Cardiac septum (tissue), 1 donor: Measurements from ENCODE around the gene RPP25L. TPM values are rescaled to one million over a fixed set of nuclear protein-coding genes. Genes with fewer than 3 reads are reported as not detected.

Source experiments
- DNase-seq: peaks from one replicate; pipeline ENCODE4 v3.0.0-alpha.2; 2020; ENCODE audit warnings: low spot score
- intact Hi-C: fragments of 100-400 bp; cut with DNase I; formaldehyde crosslinking; loops from one replicate; pipeline ENCODE4 v1.14.0; 2022
- total RNA-seq: library from RNA; stranded (reverse); fragmentation: NEBNext Ultra II Directional; extraction: Animal tissue kit (Norgen Biotek cat#: 25700); gene quantifications from one replicate; pipeline ENCODE4 v1.2.1, GENCODE V29; 2021
- donor health status: DM: no; HTN: no; CAD: no.

The RPP25L gene
- total RNA-seq, 1 donor from 2014 or later = 39.4 TPM

DNA sequence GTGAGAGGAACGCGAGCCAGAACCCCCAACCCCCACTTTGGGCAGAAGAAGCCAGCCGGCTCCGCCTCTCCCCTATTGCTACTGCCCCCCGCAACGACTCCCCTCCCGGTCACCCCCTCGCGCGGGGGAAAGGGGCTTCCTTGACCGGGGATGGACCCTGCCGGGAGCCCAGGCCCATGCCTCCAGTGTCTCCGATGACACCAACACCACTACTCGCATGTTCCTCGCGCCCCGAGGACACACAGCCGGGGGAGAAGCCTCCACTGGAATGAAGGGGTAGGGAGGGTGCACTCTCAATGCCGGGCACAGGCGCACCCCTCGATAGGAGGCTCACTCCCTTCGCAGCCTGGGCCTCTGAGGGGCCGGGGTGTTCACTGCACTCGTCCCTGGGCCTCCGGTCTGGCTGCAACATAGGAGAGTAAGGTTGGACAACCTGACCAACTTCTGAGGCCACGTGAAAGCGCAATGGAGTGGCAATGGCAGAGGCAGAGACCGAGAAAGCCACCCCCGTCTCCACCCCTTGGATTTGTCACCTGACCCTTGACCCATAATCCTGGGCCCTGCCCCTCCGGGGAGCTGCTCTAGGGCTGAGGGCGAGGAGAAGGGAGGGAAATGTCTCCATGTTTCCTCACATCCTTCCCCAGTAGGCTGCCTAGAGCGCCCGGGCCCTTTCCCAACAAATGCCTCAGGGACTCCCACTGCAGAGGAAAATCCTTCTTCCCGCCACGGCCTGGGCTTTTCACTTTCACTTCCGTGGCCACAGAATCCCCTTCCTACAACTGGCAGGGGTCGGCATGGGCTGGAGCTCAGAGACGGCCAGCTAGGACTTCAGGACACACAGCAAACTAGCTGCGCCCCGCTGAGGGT, 21.3 kb downstream of the RPP25L start:
- DNase-seq = no peak
- intact Hi-C loops = loop anchor here (1.0 to 5.0 kb wide), 4 partner anchors 42 to 188 kb away; no protein-coding TSS in a partner anchor

- DNase-seq = no peak
- intact Hi-C loops = loop anchor here (5.0 kb wide), 3 partner anchors 88 to 188 kb away; no protein-coding TSS in a partner anchor
Observed at GRCh38 chr9:34589636-34590380, 22.1 kb downstream of the RPP25L start, which contains the start of gene CNTFR. TSS of gene CNTFR (minus strand) at chr9:34589724. CDS start at chr9:34568981, 20,743 bp downstream.

DNA sequence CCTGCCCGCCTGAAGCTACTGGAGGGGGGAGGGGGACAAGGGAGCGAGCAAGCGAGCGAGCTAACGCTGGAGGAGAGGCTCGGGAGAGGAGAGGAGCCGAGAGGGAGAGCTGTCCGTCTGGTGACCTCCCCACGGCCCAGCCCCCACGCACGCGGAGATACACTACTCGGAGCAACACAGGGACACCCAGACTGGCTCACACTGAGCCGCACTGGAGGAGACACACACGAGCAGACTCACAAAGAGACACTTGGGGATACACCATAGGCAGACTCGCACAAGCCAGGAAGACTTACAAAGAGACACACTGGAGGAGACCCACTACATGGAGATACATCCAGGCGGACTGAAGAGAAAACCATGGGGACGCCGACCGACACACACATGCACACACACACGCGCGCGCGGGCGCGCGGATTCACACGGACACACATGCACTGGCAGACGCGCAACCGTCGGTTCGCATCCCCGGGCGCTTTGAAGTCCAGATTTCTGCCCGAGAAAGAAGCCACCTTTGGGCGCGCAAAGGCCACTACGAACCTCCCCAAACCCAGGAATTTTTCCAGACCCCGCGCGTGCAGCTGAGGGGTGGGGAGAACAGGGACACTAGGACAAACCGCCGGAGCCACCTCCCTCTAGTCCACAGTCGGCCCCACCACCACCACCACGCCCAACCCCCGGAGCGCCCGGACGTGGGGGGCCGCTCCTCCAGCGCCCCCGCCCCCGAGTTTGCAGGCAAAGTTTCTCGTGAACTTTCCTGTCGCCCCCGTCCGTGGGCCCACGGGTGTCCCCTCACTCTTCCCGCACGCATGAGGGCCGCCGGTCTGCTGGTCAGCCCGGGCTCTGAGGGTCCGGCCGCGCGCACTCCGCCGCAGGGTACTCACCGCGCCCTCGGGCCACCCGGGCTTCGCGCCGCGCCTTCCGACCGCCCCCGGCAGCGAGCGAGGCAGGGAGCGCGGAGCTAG, 22.9 kb downstream of the RPP25L start:
- no peak for DNase-seq
- intact Hi-C loops = no loop called here

DNA sequence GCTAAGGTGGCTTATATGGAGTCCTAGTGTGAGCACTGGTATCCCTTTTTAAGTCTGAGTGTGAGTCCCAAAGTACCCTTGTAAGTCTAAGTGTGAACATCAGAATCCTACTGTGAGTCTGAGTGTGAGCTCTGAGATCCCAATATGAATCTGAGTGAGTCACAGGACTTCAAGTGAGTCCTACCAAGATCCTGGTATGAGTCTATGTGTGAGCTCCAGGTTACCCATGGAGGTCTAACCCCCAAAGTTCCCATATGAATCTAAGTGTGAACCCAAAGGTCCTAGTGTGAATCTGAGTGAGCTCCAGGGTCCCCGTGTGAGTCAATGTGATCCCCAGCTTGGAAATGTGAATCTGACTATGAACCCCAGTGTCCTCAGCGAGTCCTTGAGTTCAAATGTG, 24.6 kb downstream of the RPP25L start:
- intact Hi-C loops = no loop called here
- no peak for DNase-seq

GRCh38 chr9:34585946-34586669, 25.8 kb downstream of the RPP25L start:
- intact Hi-C loops = no loop called here
- no peak for DNase-seq

- no peak for DNase-seq
Observed at GRCh38 chr9:34584970-34585369, 26.9 kb downstream of the RPP25L start.

DNA sequence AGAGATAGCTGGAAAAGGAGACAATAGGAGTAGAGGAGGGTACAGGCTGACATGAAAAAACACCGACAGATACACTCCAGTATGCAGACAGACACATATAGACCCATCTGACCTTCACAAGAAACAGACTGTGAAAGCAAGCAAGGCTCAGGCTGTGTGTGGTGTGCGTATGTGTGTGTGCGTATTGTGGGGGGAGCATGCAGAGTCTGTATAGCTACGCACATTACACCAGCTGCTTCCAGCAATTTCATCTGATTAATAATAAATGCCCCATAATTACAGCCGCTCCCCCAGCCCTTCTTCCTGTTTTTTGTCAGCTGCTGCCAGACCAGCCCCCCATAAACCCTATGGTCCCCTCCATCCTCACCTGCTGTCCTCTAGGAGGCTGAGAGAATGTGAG, 29.1 kb downstream of the RPP25L start:
- no peak for DNase-seq
- intact Hi-C loops = no loop called here

More at GRCh38 chr9:34584970-34585369, 26.9 kb downstream of the RPP25L start:
- intact Hi-C loops = no loop called here

DNA sequence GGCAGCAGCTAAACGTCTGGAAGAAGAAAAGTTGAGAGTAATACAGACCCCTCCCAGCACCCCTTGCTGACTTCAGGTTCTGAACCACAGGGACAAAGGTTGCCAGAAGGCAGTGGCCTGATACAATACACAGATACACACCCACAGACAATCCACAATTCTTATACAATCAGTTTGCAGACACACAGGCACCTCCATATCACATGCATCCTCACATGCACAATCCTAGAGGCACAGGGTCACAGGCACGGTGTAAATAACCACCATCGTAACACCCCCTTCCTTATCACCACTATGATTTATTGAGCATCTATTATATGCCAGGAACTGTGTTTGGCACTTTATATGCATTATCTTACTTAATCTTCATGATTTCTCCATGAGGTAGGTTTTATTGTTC, 30.6 kb downstream of the RPP25L start:
- intact Hi-C loops = no loop called here
- no peak for DNase-seq

GRCh38 chr9:34580358-34580757, 31.5 kb downstream of the RPP25L start:
- intact Hi-C loops = no loop called here
- DNase-seq = no peak

DNA sequence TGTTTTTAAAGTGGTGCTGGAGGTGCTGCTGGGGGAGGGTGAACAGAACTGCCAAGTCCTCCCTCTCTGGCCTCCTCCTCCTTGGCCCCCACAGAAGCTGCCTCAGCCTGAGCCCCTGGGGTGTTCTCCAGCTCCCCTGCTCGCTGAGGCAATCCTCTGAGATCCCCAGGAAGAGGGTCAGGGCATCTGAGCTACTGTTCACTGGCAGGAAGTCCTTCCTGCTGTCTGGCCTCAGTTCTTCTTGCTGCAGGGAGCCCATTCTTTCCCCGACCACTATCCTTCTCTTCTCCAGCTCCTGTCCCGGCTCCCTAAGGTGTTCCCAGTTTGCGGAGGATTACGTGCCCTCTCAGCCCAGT, 32.1 kb downstream of the RPP25L start:
- DNase-seq = no peak
- intact Hi-C loops = no loop called here

- DNase-seq = no peak
- intact Hi-C loops = no loop called here
Observed at GRCh38 chr9:34579104-34579807, 32.6 kb downstream of the RPP25L start.

DNA sequence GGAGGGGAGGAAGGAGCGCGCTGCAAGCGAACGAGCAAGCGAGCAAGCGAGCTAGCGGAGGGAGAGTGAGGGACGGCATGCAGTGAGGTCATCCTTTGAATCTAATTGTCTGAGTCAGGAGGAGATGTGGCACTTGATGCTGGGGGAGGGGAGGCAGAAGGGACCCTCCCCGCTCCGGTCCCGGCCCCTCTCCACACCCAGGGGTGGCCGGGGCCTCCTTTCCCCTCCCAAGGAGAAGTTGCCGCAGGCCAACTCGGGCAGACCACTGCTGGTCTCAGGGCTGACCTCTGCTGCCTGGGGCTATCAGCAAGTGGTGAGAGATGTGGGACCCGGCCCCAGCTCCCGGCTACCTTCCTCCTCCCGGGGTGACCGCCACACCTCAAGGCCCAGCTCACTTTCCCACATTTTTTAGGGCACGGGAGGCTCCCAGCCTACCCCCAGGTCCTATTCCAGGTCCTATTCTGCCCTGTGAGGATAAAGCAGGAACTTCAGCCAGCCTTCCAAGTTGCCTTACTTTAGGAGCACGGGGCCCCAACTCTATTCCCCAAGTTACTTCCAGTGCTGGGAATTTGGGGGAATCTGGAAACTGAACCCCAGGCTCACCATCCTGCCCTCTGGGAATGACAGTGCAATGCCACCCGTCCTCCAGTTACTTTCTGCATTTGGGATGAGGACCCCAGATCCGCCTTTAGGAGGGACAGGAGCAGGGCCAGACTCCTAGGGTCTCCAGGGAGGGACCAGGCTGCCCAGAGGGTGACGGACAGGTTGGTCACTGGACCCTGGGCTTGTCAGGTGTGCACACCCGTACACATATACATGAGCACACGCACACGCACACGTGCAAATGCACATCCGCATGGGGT, 33.4 kb downstream of the RPP25L start:
- DNase-seq = no peak
- intact Hi-C loops = no loop called here

DNA sequence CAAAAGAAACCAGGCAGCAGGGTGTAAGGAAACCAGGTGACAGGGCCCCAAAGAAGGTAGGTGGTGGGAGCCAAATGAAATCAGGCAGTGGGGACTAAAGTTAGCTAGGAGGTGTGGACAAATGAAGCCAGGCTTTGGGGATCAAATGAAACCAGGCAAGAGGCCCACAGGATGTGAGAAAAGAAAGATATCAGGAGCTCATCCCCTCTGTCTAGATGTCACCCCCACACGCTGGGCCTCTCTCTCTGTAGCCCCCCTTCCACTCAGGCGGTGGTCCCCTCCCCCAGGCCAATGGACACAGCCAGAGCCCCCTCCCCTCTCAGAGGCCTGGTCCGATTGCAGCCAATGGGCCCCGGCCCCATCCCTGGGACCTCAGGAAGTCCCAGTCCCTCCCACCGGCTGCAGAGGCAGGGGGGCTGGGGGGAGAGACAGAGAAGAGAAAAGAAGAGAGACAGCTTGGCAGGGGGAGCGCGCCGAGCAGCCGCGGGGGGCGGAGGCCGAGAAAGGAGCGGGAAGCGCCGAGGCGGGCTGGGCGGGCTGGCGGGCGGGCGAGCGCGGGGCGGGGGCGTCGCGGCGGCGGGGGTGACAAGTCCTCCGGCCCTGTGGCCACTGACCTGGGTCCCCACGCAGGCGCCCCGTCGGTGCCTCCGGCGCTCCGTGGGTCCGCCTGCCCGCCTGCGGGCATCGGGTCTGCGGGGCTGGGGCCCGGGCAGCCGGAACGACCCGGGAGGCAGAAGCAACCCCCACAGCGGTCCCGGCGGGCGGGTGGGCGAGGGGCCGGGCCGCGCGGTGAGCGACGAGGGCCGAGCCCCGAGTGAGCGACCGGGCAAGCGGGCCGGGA, 34.3 kb downstream of the RPP25L start:
- DNase-seq = no peak
- intact Hi-C loops = no loop called here

DNA sequence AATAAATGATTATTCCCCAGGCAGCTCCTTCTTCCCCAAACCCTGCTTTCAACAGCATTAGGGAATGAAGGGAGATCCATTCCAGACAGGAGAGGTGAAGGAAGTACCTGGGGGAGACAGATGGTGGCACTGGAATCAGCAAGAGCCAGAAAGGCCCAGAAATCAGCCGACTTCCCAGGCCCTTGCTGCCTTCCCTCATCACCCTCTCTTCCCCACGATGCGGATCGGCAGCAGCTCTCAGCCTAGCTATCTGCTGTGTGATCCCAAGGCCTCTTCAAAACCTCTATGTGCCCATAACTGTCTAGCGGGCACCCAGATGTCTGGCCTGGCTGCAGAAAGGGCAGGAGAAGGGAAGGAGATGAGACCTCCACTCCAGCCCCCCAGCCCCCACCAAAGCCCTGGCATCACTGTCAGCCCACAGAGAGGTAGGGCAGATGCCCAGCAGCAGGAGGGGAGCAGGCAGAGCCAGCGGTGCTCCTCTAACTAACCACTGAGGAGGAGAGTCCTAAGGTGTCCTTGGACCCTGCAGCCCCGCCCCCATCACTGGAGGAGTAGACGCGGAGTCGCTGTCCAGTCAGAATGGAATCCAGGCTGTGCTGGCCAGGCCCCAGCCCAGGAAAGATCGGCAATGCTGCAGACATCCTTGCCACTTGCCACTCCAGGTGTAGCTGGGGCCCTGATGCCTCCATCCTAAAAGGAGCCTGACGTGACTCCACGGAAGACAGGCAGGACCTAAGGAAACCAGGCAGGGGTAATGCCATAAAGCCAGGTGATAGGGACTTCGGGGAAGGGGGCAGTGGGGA, 35.1 kb downstream of the RPP25L start:
- DNase-seq = no peak
- intact Hi-C loops = no loop called here

GRCh38 chr9:34575862-34576596, 35.9 kb downstream of the RPP25L start:
- intact Hi-C loops = no loop called here
- DNase-seq = no peak
